ENCODE measurements around the gene GREB1L. TPM values are rescaled to one million over a fixed set of nuclear protein-coding genes. Genes with fewer than 3 reads are reported as not detected.

The GREB1L gene
- total RNA-seq, 2 donors from 2014 or later, result 2.0 to 21.6 TPM

DNA sequence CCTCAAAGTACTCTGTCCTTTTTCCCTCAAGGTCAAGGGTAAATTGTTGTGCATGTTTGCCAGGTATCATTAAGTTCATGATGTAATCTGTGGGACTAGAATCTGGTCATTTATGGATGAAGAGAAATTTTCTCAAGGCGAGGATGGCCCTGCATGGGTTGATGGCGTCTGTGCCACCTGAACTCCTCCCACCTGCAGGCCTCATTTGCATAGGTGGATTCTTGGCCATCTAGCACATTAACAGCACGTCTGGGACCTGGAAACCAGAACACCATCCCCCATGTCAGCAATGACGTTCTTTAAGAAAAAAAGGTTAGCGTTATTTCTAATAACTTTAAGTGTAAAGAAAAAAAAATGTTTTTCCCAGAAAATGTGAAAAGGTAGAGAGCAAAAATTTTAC is 212.7 kb downstream of the GREB1L start:
- Histone ChIP-seq H3K36me3 (no peaks in the 10 kb centered on the region), H3K4me1 (replicated peaks) (no peaks in the 10 kb centered on the region), H3K27me3 (replicated peaks; ENCODE audit: insufficient read depth) (no peaks in the 10 kb centered on the region), H3K27ac (no peak overlapping the region), H3K4me3 (no peak overlapping the region), H3K9me3 (no peaks in the 10 kb centered on the region)
- WGBS, result 82% methylated on average over 5 of the region's 5 CpGs
- TF ChIP-seq, protein P1, sequence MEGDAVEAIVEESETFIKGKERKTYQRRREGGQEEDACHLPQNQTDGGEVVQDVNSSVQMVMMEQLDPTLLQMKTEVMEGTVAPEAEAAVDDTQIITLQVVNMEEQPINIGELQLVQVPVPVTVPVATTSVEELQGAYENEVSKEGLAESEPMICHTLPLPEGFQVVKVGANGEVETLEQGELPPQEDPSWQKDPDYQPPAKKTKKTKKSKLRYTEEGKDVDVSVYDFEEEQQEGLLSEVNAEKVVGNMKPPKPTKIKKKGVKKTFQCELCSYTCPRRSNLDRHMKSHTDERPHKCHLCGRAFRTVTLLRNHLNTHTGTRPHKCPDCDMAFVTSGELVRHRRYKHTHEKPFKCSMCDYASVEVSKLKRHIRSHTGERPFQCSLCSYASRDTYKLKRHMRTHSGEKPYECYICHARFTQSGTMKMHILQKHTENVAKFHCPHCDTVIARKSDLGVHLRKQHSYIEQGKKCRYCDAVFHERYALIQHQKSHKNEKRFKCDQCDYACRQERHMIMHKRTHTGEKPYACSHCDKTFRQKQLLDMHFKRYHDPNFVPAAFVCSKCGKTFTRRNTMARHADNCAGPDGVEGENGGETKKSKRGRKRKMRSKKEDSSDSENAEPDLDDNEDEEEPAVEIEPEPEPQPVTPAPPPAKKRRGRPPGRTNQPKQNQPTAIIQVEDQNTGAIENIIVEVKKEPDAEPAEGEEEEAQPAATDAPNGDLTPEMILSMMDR (IDR thresholded peaks at IDR 0.05), result no peak
- TF ChIP-seq POLR2A (IDR thresholded peaks at IDR 0.05) (no peak), POLR2AphosphoS5 (IDR thresholded peaks at IDR 0.05) (no peak)
- intact Hi-C loops (cut with DNase I), result no loop called here
- no peak for DNase-seq (ENCODE audit: low spot score)

DNA sequence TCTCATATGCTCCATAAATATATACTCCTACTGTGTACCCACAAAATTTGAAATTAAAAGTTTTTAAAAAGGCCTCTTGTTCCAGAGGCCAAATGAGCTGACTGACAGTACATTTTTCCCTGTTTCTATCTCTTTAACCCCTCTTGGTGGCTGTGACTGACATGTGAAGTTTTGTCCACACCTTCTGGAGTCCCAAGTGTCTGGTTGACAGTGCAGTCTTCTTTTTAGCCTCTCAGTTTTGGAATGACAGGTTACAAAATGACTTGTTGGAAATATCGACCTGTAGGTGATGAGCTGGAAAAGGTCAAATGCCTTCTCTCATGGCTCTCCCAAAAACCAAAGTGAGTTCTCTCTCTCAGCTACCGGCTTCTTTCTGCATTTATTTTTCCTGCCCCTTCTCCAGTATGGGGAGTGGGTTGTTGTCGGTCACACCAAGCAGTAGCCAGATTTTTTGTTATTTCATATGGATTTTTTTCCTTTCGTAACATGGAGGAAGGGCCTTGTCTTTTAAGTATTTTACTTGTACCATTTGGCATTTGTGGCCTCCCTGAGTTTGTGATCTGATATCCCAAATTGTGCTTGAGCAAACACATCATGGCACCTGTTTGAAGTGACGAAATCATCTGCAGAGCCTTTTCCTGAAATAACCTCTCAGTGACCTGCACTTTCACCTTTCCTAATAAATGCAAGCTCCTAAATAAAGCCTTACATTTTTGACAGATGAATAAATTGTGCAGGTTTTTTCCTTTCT is 214.6 kb downstream of the GREB1L start:
- no peak for TF ChIP-seq POLR2A (IDR thresholded peaks at IDR 0.05)
- TF ChIP-seq POLR2AphosphoS5 (IDR thresholded peaks at IDR 0.05), result no peak
- TF ChIP-seq, protein P1 (IDR thresholded peaks at IDR 0.05), result no peak
- 93% methylated on average over 5 of the region's 5 CpGs for WGBS

DNA sequence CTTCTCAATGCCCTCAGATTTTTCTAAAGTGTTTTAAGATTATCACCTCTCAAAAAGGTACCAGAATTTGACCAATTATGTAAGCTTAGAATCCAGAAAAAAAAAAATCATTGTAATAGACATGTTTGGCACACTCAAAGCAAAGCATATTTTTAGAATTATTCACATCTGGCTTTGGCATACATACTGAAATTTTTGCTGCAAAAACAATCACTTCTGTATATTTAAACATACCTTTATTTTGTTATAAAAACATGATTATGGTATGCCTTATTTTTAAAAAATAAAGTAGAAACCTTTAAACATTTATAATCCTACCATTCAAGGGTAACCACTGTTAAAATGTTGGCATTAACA is 215.1 kb downstream of the GREB1L start:
- H3K27ac ChIP-seq, result no peak overlapping the region
- no peak overlapping the region for H3K4me3 ChIP-seq
- DNase-seq (ENCODE audit: low spot score), result no peak
- no peaks in the 10 kb centered on the region for H3K27me3 ChIP-seq (replicated peaks; ENCODE audit: insufficient read depth)
- no peaks in the 10 kb centered on the region for H3K4me1 ChIP-seq (replicated peaks)
- H3K36me3 ChIP-seq, result no peaks in the 10 kb centered on the region
- intact Hi-C loops (cut with DNase I), result no loop called here
- no peaks in the 10 kb centered on the region for H3K9me3 ChIP-seq
- no peak for TF ChIP-seq POLR2AphosphoS5 (IDR thresholded peaks at IDR 0.05)
- TF ChIP-seq POLR2A (IDR thresholded peaks at IDR 0.05), result no peak
- TF ChIP-seq, protein P1 (IDR thresholded peaks at IDR 0.05), result no peak

More for the DNA sequence above, 214.6 kb downstream of the GREB1L start:
- intact Hi-C loops (cut with DNase I), result no loop called here
- Histone ChIP-seq H3K4me1 (replicated peaks) (no peaks in the 10 kb centered on the region), H3K27me3 (replicated peaks; ENCODE audit: insufficient read depth) (no peaks in the 10 kb centered on the region), H3K9me3 (no peaks in the 10 kb centered on the region), H3K27ac (no peak overlapping the region), H3K36me3 (no peaks in the 10 kb centered on the region), H3K4me3 (no peak overlapping the region)
- no peak for DNase-seq (ENCODE audit: low spot score)

DNA sequence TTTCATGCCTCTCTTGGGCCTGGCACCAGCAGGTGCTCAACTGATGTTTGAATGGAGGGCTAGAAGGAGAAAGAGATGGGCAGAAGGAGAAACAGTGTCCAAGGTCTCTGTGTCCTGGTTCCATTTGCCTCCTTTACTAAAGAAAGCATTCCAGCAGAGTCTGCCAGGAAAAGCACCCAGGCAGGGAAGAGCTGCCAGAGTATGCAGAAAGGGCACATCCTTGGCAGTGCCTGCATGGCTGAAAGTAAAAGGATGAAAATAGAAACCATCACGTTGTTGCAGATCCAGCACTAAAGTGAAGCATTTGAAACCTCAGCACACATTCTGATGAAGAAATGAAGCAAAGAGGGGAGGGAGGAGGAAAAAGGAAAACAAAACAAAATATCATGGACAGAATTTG is 216.3 kb downstream of the GREB1L start:
- intact Hi-C loops (cut with DNase I), result no loop called here
- Histone ChIP-seq H3K27me3 (replicated peaks; ENCODE audit: insufficient read depth) (no peaks in the 10 kb centered on the region), H3K4me1 (replicated peaks) (no peaks in the 10 kb centered on the region), H3K27ac (no peak overlapping the region), H3K36me3 (no peaks in the 10 kb centered on the region), H3K9me3 (no peaks in the 10 kb centered on the region), H3K4me3 (no peak overlapping the region)
- TF ChIP-seq, protein P1 (IDR thresholded peaks at IDR 0.05), result no peak
- TF ChIP-seq POLR2AphosphoS5 (IDR thresholded peaks at IDR 0.05), result no peak
- no peak for TF ChIP-seq POLR2A (IDR thresholded peaks at IDR 0.05)
- DNase-seq (ENCODE audit: low spot score), result no peak
- 14% methylated on average over 1 of the region's 1 CpG for whole genome bisulfite sequencing

DNA sequence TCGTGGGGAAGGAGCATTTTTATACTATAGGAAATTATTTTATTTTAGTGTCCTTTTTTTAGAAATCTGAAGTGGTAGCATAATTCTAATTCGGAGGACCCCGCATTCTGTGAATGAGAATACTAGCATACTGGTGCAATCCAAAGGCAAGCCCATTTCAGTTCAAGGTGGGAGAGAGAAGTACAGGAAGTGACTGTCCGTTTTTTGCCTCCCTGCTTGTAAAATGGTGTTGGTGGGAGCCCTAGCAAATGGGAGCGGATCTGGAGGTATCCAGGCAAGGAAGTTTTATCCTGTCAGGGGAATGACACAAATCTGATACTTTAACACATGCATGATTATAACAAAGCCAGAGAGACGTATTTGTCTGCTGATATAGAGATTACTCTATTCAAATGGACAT is 216.8 kb downstream of the GREB1L start:
- H3K9me3 ChIP-seq, result no peaks in the 10 kb centered on the region
- TF ChIP-seq POLR2A (IDR thresholded peaks at IDR 0.05) (no peak), POLR2AphosphoS5 (IDR thresholded peaks at IDR 0.05) (no peak)
- TF ChIP-seq, protein P1 (IDR thresholded peaks at IDR 0.05), result no peak
- intact Hi-C loops (cut with DNase I), result no loop called here
- H3K4me1 ChIP-seq (replicated peaks), result no peaks in the 10 kb centered on the region
- H3K36me3 ChIP-seq, result no peaks in the 10 kb centered on the region
- no peak overlapping the region for H3K27ac ChIP-seq
- no peak for DNase-seq (ENCODE audit: low spot score)
- no peaks in the 10 kb centered on the region for H3K27me3 ChIP-seq (replicated peaks; ENCODE audit: insufficient read depth)
- no peak overlapping the region for H3K4me3 ChIP-seq
- WGBS, result 67% methylated on average over 6 of the region's 6 CpGs

All from prostate gland (tissue), 2 donors.